HL-60 (cell line): Measurements from ENCODE around the gene EIF3CL.
"Not testable (repeated sequence)": the region's sequence is repeated elsewhere in the genome, so short reads cannot be mapped to it uniquely, and the experiment has no call there.

Experiments used
- CTCF ChIP-seq: IDR thresholded peaks from one replicate; pipeline ENCODE4 v1.5.1; 2011; ENCODE audit warnings: low read length, control low read depth, inconsistent platforms; ENCODE audit not compliant: insufficient read depth
- GABPA ChIP-seq: IDR thresholded peaks from 2 replicates; pipeline ENCODE4 v1.6.1; 2012; ENCODE audit warnings: low read depth
- POLR2AphosphoS5 ChIP-seq: IDR thresholded peaks from 2 replicates; pipeline ENCODE4 v1.6.1; 2012; ENCODE audit warnings: low read depth
- REST ChIP-seq: IDR thresholded peaks from 2 replicates; pipeline ENCODE4 v1.6.1; 2012; ENCODE audit warnings: low read depth; ENCODE audit not compliant: insufficient replicate concordance
- SPI1 ChIP-seq: IDR thresholded peaks from 2 replicates; pipeline ENCODE4 v1.6.1; 2012; ENCODE audit warnings: low read depth, mild to moderate bottlenecking, borderline replicate concordance

- not testable (repeated sequence) for TF ChIP-seq CTCF, POLR2AphosphoS5, GABPA, REST, SPI1
These were observed 31.7 kb upstream of the EIF3CL start for GRCh38 chr16:28435340-28435739.
